Stimulated activated CD8-positive, alpha-beta memory T cell treated with anti-CD3 and anti-CD28 coated beads, Interleukin-15, amount 100 ng/mL, for 1 hour (primary cell): ENCODE data around the gene CDON.

Experiments used
- DNase-seq: peaks from one replicate; pipeline ENCODE4 v3.0.0-alpha.2; 2020; ENCODE audit warnings: low read depth

The CDON gene

DNA sequence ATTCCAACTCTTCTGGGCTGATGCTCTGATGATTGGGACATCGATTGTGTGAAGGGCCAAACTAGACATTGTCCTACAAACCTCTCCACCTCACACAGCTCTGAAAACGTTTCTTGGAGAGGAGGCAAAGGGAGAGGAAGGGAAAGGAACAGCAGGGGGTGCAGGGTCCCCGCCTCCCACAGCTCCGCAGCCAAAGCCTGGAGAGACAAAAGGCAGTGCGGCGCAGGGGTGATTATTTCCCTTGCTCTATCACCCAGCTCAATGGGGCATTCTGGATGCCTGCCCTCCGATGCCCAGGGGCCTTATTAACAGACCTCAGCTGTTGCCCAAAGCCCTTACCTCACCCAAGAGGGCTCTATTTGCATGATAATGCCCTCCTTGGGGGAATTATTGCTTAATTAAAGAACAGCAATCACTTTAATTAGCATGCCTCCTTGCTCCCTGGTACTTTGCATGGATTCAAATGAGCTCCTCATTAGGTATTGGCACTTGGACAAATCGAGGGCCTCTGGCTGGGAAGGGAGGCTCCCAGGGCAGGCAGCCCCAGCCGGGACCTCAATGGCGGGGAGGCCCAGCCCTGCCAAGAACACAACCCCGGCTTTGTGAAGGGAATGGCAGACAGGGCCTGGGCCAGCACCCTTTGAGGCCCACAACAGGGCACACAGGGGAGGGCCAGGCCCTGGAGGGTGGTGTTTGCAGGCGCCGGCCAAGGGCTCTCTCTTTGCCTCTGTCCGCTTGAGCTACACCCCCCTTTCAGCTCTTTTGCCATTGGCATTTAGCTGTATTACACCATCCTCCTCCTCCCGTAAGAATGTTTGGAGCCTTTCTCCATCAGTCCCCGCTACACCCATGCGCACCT is 19.8 kb upstream of the CDON start:
- DNase-seq: no peak

DNA sequence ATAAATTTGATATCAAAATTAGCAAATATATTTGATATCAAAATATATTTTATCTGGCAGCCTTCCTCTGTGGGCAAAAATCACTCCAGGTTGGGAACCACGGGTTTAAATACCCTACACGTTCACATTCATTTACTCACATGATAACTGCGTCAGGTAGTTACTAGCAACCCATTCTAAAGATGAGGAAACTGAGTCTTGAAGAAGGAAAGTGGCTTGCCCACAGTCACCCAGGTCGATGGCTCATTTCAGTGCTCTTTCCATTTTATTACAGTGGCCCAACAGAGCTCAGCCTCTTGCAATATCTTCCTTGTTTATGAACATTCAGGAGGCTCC is 19.2 kb upstream of the CDON start:
- no peak for DNase-seq

GRCh38 chr11:126080161-126080941 is 17.7 kb upstream of the CDON start:
- DNase-seq: no peak

GRCh38 chr11:126079621-126080124 is 17.0 kb upstream of the CDON start:
- no peak for DNase-seq

GRCh38 chr11:126076641-126077040 is 14.0 kb upstream of the CDON start:
- no peak for DNase-seq

- no peak for DNase-seq
Observed at GRCh38 chr11:126072801-126073594, 10.3 kb upstream of the CDON start.

DNA sequence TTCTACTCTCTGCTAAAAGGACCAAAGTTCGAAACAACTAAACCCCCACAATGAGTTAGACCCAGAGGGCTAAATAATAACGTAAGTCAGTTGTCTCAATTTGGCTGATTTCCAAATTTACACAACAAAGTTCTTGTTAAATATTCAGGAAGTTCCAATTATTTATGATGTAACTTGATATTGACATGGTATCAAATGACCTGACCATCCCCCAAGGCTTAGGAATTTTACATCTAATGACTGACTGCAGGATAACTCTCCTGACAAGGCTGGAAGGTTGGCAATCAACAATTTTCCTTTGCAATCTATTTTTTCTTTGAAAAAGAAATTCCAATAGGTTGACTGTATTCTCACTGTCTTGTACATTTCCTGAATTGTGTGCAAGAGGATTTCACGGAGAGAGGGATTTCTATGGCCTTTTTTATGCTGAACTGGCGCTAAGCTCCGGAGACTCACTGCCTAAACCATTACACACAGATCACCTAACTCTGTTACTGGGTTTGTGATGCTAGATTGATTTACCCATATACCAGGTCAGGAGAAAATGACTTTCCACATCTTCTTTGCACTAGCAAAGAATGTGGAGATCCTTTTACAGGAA is 9.6 kb upstream of the CDON start:
- no peak for DNase-seq

- no peak for DNase-seq
Observed at GRCh38 chr11:126063507-126063852, 814 bp upstream of the CDON start.

DNA sequence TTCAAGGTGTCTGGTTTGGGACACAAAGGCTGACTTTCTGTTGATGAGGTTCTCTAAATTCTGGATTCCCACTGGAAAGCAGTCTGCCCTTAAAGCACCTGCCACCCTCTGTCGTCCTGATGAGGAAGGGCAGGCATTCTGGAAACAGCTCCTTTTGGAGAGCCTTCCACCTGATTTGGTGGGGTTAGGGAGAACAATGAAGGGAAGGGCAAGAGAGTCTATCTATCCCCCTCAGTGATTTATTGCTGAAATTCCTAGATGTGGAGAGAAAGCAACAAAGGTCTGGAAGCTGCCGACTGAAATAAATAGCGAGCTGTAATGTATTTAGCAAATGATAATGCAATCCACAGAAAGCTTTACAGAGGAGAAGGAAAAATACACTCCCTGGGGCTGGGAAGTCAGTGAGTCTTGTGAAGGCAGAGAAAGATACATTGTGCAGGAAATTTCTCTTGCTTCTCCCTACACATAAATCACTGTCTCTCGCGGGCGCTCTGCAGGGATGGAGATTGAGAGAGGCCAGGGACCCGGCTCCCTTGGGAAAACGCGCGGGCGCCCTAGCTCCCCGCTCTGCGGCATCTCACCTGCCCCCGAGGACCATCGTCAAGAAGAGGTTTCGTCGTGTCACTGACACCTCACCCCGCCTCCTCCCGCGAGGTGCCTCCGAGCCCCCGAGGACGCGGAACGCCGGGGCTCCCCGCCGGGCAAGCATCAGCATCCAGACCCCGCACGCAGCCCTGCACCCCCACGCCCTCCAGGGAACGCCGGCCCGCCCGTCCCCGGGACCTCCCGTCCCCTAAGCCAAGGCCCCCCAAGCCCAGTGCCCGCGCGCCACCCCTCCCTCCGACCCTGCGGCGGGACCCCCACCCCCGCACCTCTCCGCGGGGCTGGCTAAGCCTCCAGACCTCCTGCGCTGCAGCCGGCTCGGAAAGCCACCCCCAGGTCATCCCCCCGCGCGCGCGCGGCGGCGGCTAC is 673 bp downstream of the CDON start:
- DNase-seq: no peak

DNA sequence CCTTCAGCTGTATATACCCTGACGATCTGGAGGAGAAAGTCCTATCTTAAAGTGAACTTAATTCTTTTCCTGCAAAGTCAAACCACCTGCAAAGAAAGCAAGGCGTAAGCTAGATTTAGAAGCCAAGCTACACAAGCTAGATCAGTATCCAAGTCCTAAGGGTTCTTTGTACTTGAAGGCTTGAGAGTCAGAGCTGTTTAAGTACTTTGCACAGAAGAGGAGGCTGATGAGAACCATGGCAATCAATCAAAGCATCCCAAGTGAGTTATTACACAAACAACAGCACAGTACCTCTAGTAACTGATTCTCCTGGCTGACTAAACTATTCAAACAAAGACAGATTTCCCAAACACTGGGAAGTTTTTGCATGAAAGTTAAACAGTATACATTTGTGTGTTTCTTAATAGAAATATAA is 1.9 kb downstream of the CDON start:
- no peak for DNase-seq

DNA sequence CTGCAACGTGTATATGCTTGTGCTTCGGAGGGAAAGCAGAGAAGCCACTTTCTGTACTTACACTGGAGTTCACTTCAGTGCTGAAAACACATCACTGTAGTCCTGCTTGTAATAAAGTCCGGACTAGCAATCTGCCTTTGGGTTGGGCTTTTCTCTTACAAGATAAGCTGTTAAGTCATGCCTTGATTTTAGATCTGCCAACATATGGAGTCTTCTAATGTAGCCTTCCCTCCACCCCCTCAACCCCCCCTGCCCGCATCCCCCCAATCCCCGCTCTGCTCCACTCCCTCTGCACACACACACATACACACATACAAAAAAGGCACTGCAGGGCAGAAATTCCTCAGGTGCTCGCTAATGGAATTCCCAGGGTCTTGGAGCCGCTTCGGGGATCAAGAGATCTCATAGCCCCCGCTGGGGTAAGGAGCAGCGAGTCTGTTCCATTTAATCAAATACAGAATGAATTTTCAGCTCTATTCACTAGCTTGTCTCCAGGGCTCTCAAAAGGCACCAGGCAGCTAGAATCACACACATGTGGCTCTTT is 3.4 kb downstream of the CDON start:
- DNase-seq: no peak

DNA sequence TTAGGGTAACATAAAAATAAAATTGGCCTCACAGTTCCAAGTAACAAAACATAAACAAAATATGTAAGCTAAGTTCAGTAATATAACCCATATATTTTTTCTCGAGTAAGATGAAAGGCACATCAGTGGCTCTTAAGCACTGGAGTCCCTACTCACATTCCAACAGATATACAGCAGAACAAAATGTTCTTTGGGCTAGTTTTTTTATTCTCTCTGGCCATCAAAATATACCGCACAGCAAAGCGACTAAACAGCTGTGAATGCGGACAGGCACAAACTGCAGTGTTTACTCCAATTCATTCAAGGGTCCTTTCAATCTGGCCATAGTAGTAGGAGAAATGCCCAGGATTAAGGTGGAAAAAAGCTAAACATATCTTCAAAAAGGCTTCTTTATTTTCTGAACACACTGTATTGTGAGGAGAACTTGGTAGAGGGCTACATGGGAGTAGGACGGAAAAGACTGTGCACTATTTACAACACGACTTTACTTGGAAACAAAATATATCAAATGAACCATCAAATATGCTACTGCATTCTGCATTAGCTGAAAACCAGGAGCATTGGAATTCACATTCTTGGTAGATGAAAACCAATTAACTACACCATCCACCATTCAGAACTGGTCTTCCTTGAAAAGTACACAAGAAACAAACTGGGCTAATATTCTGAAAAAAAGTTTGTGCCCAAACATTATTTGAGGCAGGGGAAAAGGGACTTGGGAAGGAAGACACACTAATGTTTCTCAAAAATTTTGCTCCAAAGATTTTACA is 4.4 kb downstream of the CDON start:
- no peak for DNase-seq

DNA sequence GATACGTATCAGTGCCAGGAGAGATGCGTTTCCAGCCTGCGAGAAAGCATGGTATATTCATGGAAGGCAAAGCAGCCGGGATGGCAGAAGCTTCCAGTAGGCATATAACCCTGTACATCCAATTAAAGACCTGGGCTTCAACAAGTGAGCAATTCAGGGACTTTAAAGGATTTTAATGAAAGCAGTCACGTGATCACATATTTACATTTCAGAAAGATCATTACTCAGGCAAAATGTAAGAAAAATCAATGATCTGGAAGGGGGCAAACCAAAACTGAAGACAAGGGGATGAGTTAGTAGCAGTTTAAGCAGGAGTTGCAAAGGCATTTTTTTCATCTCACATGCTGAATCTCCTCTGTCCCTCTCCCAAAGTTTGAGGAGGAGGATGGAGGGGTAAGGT is 7.8 kb downstream of the CDON start:
- no peak for DNase-seq

- DNase-seq: no peak
Observed at GRCh38 chr11:126054408-126054807, 8.3 kb downstream of the CDON start.

DNA sequence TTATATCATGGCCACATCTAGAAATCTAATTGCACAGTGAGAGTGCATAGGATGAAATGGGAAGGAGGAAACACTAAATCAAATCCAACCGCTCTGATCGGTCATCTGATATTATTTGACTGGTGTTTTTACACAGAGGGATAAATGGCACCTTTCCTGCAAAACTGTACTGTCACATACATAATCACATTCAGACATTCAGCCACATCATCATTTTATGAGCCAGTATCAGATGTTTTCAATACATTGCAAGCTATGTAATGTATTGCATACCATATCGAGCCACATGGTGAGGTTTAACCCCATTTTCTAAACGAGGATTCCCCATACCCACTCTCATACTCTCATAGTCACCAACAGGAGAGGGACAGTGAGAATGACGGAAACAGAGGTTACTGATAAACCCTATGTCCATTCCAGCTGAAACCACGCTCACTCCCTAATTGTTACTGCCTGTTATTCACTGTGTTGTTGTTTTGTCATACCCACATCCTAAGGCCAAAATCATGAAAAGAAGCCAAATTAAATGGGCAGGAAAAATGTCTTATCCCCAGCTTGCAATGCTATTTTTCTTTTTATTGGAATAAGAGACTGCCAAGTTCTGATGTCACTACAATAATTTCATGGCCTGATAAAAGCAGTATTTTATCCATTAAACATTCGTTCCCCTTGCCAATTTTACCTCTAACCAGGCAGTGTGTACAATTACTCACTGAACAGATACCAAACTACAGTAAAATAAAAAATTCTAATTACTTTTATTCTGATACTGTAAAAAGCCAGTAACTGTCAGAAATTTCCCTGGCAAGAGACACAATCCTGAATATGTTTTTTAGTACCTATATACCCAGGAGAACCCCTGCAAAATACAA is 9.0 kb downstream of the CDON start:
- no peak for DNase-seq

DNA sequence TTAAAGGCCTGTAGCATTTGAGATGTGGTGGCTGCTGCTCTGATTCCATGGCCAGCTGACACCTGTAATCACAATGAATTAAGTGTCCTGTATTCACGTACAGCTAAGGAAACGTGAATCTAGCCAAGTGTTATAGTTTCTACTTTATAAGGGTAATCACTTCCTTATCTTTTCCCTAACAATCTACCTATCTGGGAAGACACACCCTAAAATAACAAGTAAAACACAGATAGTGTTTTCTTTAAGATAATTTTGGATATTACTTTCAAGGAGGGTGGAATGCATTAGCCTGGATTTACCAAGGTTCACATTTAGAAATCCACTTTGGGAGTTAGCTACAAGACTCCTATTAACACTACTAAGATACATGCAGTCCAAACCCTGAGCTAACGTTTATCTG is 11.5 kb downstream of the CDON start:
- DNase-seq: no peak

- no peak for DNase-seq
Observed at GRCh38 chr11:126049159-126049558, 13.5 kb downstream of the CDON start.

DNA sequence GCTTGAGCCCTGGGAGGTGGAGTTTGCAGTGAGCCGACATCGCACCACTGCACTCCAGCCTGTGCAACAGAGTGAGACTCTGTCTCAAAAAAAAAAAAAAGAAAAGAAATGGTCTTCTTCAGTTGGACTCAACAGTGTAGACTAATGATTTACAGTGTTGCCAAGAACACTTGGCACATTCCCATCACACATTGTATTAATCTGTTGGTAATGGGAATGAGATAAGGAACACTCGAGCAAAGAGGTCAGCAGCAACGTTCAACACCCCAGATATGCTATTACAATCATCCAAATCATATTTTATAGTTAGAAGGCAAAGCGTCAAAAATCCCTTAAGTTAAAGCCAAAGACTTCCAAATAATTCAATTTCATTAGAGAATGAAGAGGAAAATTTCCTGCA is 14.5 kb downstream of the CDON start:
- DNase-seq: no peak
